Measurements from ENCODE around the gene TUBG1.

DNA sequence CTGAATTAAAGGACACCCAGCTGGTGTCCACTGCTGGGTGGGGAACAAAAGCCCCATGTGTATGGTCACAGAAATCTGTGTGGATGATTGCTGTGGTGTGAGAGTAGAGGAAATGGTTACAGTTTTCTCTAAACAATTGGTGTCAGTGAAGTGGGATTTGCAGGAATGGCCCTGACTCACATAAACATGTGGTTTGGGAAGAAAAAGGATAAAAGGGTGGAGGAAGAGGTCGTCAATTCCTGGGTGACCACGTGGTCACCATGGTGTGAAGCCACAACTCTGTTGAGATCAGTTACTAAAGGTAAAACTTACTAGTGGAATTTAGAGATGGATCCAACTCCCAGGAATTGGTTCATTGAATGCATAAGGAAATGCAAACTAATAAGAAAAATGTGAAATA, 46.0 kb downstream of the TUBG1 start:
- no peak for TF ChIP-seq CTCF (IDR thresholded peaks at IDR 0.05 in 8 of 11, conservative IDR thresholded peaks at IDR 0.05 in 3 of 11)
- no peak for TF ChIP-seq POLR2AphosphoS5 (IDR thresholded peaks at IDR 0.05)

Measured in spleen (tissue), 7 donors.